ENCODE measurements around the gene A4GALT.

The A4GALT gene

DNA sequence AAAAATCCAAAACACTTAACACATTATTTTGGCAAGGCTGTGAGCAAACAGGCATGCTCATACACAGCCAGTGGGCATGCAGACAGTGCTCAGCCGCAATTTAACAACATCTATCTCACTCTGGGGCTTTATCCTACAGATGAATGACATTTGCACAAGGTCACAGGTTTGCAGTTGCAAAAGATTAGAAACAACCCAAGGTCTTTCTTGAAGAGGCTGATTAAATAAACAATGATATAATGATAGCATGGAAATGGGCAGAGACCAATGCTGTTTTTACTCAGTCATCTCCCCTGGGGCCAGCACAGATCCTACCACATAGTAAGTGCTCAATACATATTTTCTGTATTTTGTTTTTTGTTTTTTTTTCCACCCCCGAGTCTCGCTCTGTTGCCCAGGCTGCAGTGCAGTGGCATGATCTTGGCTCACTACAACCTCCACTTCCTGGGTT is 9.4 kb downstream of the A4GALT start:
- DNase-seq (ENCODE audit: insufficient read length, low spot score) (no peak), FAIRE-seq (no peak)
- TF ChIP-seq, protein P1, sequence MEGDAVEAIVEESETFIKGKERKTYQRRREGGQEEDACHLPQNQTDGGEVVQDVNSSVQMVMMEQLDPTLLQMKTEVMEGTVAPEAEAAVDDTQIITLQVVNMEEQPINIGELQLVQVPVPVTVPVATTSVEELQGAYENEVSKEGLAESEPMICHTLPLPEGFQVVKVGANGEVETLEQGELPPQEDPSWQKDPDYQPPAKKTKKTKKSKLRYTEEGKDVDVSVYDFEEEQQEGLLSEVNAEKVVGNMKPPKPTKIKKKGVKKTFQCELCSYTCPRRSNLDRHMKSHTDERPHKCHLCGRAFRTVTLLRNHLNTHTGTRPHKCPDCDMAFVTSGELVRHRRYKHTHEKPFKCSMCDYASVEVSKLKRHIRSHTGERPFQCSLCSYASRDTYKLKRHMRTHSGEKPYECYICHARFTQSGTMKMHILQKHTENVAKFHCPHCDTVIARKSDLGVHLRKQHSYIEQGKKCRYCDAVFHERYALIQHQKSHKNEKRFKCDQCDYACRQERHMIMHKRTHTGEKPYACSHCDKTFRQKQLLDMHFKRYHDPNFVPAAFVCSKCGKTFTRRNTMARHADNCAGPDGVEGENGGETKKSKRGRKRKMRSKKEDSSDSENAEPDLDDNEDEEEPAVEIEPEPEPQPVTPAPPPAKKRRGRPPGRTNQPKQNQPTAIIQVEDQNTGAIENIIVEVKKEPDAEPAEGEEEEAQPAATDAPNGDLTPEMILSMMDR (IDR thresholded peaks at IDR 0.05; ENCODE audit: insufficient read depth, missing control alignments): no peak

DNA sequence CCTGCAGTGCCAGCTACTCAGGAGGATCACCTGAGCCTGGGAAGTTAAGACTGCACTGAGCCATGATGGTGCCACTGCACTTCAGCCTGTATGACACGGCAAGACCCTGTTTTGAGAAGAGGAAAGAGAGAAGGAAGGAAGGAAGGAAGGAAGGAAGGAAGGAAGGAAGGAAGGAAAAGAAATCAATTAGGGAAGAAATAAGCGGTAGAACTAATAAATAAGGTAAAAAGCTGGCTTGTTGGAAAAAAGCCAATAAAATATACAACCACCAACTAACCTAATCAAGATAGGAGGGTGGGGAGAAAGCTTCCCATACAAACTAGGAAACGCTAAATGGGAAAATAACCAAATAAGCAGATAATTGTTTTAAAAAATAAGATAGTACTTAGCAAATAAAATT is 12.3 kb downstream of the A4GALT start:
- FAIRE-seq (no peak), DNase-seq (ENCODE audit: insufficient read length, low spot score) (no peak)
- TF ChIP-seq, protein P1 (IDR thresholded peaks at IDR 0.05; ENCODE audit: insufficient read depth, missing control alignments): no peak

DNA sequence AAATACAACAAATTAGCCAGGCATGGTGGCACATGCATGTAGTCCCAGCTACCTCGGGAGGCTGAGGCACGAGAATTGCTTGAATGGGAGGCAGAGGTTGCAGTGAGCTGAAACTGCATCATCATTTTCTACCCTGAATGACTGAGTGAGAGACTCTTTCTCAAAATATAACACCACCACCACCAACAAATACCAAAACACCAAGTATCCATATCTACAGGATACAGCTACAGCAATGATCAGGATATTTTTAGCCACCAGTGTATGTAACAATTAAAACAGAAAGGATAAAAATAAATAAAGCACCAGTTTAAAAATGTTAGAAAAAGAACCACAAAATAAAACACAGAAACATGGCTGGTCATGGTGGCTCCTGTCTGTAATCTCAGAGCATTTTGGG is 13.2 kb downstream of the A4GALT start:
- FAIRE-seq (no peak), DNase-seq (ENCODE audit: insufficient read length, low spot score) (no peak)
- TF ChIP-seq, protein P1 (IDR thresholded peaks at IDR 0.05; ENCODE audit: insufficient read depth, missing control alignments): no peak

DNA sequence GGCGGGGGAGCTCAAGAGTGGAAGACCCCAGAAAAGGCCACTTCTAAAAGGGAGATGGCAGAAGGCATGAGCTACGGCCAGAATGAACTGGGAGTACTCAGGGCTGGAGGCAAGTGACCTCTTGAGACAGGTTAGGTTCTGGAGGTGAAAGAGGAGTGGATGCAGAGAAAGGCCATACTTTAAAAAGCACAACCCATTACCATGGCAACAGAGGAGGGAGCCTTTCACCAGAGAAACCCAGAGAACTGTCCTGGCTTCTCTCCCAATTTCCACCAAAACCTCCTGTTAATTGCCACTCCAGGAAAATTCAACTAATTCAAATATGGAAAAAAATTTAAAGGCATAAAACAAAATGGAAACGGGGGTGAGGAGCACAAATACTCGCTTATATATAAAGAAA is 15.8 kb downstream of the A4GALT start:
- TF ChIP-seq, protein P1 (IDR thresholded peaks at IDR 0.05; ENCODE audit: insufficient read depth, missing control alignments): no peak
- FAIRE-seq (no peak), DNase-seq (ENCODE audit: insufficient read length, low spot score) (no peak)

DNA sequence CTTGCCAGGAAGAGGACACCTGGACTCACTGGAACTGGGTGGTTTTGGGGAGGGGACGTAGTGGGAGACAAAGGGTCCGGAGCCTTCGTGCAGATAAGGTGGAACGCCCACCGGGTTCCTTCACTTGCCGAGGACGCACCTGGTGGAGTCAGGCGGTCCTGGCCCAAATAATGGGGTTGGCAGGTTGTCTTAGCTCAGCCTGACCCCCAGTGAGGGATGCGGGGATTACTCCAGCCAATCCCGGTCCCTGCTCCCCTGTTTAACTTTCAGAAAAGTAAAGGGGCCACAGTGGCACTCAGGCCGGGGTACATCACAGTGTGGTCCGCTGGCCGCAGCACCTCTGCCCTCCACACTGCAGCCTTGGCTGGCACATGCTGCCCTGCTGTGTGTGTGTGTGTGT is 18.0 kb downstream of the A4GALT start:
- no peak for DNase-seq (ENCODE audit: insufficient read length, low spot score)
- TF ChIP-seq, protein P1 (IDR thresholded peaks at IDR 0.05; ENCODE audit: insufficient read depth, missing control alignments): no peak
- FAIRE-seq: no peak

DNA sequence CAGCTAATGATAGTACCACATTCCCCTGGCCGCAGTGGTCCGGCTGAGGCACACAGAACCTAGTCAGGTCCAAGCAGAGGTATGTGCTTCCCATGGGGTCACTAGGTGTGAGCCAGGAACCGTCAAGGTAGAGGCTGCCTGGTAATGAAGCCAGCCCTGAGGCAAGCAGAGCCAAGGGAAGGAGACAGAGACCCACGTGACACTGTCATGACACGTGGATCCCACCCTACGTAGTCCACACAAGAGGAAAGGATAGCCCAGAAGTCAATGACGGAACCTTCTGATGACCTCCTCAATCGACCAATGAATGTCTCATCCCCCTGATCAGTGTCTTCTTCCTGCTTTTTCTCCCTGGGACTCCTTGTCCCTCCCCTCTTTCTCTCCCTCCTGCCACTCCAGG is 19.0 kb downstream of the A4GALT start:
- DNase-seq (ENCODE audit: insufficient read length, low spot score) (no peak), FAIRE-seq (no peak)
- TF ChIP-seq, protein P1 (IDR thresholded peaks at IDR 0.05; ENCODE audit: insufficient read depth, missing control alignments): no peak

DNA sequence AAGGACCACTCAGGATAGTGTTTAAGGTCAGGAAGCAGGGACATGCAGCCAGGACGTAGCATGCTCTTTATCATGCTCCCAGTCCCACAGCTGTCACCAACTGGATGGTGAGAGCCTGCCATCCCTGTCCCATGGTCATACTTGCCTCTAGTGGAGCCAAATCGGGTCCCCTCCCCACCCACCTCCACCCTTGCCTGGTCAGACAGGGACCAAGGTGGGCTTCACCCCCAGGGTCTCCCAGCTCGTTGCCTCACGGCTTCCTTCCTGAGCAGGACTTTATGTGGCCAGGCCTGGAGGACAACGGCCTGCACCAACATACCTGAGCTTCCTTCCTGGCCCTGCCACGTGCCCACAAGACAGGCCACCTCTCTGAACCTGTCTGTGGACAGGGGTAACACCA is 19.8 kb downstream of the A4GALT start:
- FAIRE-seq: no peak
- no peak for DNase-seq (ENCODE audit: insufficient read length, low spot score)
- TF ChIP-seq, protein P1 (IDR thresholded peaks at IDR 0.05; ENCODE audit: insufficient read depth, missing control alignments): no peak
